GM18909 (cell line): Measurements from ENCODE around the gene SLC5A6.

Experiments used
- ATAC-seq: cut with Tn5 transposase; IDR thresholded peaks from one replicate; pipeline ENCODE4 v1.9.1; 2021; ENCODE audit warnings: mild to moderate bottlenecking; ENCODE audit not compliant: unreplicated experiment, poor library complexity

SLC5A6 gene

GRCh38 chr2:27211943-27212625 lies at the start of gene SLC5A6, which contains the start of gene ATRAID:
Gene SLC5A6 (minus strand): TSS chr2:27212268. CDS start chr2:27207650, 4,618 bp downstream.
Gene ATRAID (plus strand): TSS chr2:27212041. CDS start chr2:27212369, 328 bp downstream.
- ATAC-seq, result peak; percentile 82

DNA sequence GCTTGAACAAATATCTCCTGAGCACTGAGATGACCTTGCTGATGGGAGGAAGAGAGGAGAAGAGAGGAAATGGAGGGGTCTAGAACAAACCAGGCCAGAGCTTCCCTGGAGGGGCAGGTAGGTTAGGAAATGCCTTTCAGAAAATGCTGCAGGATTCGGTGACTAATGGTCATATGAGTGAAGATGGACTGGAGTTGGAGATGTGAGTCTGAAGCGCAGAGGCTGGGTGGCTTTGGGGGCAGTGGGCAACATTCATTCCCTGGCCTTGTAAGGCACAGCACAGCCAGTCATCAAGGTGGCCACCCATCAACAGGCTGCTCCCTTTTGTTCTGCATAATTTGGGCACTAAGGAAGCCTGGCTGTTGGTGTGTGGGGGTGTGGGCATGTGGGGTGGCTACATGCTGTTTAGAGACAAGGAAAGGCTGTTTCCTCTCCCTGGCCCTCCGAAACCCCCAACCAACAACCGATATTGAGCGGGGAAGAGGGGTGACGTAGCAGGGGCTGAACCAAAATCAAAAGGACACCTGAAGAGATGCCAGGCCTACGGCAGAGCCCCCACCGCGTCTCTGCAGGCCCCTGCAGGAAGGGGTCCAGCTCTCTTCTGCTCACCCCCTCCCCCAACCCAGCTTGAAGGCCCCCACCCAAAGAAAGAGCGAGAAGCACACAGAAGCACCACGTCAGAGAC lies 49.3 kb upstream of the SLC5A6 start:
- no peak for ATAC-seq

DNA sequence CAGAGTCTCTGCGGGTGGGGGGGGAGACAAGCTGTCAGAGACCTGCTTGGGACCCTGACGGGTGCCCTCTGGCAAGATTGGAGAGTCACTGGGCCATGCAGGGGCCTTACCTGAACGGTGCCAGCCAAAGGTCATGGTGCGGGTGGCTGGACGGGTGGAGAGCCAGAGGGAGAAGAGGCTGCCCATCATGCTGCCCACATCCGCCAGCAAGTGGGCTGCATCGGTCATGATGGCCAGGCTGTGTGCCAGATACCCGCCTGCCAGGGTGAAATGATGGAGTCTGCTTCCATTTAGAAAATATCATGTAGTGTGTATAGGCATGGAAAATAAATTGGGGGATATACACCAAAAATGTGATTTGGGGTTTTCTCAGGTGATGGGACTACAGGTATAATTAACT lies 46.0 kb upstream of the SLC5A6 start:
- no peak for ATAC-seq

- ATAC-seq, result no peak
Observed at GRCh38 chr2:27256855-27257454, 44.9 kb upstream of the SLC5A6 start.

GRCh38 chr2:27255660-27256059 lies 43.6 kb upstream of the SLC5A6 start:
- ATAC-seq, result no peak

DNA sequence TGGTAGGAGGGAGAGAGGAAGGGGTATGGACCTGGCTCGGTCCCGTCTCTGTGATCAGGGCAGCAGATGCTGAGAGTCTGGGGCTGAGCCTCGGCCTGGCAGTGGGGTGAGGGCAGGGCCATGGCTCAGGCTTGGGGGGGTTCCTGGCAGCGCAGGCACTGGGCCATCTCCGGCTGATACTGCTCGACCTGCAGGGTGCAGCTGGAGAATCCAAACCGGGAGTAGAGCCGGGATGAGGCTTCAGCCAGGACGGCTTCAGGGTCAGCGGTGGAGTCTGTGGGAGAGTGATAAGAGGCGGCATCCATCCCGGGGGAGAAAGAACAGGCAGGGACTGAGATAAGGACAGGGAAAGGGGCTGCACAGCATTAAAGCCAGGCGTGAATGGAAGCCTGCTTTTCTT lies 43.1 kb upstream of the SLC5A6 start:
- ATAC-seq, result no peak

DNA sequence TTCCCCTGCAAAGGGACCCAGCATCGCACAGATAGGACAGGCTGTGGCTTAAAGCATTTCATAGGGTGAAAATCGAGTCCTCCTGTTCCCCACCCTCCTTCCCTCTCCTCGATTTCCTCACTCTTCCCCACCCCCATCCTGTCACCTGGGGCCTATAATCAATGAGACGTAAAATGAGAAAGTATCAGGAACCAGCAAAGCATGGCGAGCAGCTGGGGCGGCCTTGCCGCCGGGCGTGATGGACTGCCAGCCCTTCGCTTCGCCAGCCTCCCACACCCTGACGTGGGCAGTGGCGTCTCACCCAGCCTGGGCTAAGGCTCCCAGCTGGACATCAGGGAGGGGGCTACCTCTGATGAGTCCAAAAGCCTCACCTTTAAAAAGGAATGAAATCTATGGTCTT lies 39.7 kb upstream of the SLC5A6 start:
- no peak for ATAC-seq

DNA sequence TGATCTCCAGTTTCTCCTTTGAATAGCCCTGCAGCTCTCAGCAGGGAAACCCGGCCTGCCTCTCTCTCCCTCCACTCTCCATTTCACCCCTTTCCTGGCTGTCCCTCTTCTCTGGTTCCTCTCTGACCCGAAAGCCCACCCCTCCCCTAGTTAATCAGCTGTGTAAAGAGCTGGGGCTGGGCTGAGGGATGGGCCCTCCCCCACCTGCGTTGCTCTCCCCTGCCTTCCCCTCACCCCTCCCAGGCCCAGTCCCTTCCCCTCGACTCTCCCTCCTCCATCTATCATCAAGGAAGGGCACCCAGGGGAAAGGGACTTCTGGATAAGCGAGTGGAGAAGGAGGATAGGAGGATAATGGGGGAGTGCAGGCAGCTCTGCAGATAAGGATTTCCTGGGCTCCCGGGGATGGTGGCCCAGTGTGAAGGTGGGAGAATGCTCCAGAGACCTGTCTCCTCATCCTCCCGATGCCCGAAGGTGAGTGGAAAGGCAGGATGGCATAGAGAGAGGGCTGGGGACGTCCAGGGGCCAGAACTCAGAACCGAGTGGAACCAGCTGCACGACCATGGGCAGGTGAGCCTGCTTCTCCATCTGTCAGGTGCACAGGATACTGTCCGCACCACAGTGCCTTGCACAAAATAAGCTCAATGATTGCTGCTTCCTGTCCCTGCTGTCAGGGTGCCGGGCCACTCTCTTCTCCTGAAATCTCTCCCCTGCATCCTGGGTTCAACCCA lies 38.7 kb upstream of the SLC5A6 start:
- ATAC-seq, result no peak

GRCh38 chr2:27249891-27250651 lies 38.0 kb upstream of the SLC5A6 start:
- ATAC-seq, result no peak

GRCh38 chr2:27249159-27249890 lies 37.3 kb upstream of the SLC5A6 start:
- no peak for ATAC-seq

GRCh38 chr2:27247893-27248292 lies 35.8 kb upstream of the SLC5A6 start:
- ATAC-seq, result no peak

DNA sequence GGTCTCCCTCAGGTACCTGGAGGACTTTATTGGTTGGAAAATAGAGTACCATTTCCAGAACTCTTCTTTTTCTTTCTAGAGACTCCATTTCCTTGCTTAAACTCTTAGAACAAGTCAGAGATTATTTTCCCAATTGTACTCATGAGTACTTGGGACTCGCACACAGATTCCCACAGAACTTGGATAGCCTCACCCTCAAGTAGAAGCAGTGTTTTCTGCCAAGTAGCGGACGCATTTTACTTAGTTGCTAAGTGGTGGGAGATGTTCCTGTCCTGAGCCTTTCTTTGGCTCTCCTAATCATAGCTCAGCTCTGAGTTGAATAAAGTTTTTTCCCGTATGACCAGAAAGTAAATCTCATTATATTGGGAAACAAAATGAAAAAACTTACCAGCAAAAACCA lies 33.6 kb upstream of the SLC5A6 start:
- no peak for ATAC-seq

DNA sequence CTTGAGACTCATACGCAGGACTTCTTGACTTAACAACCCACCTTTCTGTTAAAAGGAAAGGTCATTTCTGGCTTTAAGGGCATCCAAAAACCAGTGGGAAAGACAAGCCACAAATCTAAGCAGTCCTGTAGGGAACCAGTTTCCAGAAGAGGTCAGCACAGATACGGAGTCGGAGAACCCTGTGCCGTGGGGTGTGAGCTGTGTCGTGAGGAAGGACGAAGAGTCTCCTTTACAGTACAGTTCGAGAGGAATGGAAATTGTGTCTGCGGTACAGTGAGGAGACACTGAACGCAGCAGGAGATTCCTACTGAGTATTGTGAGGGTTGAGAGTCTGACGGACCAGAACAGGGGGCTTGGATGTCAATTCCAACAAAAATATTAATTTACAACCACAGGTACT lies 33.0 kb upstream of the SLC5A6 start:
- ATAC-seq, result no peak

GRCh38 chr2:27243391-27244130 lies 31.5 kb upstream of the SLC5A6 start:
- no peak for ATAC-seq

GRCh38 chr2:27242614-27242951 lies 30.5 kb upstream of the SLC5A6 start:
- ATAC-seq, result no peak

GRCh38 chr2:27241761-27242613 lies 29.9 kb upstream of the SLC5A6 start:
- ATAC-seq, result no peak

- no peak for ATAC-seq
Observed at GRCh38 chr2:27240406-27240805, 28.3 kb upstream of the SLC5A6 start.

DNA sequence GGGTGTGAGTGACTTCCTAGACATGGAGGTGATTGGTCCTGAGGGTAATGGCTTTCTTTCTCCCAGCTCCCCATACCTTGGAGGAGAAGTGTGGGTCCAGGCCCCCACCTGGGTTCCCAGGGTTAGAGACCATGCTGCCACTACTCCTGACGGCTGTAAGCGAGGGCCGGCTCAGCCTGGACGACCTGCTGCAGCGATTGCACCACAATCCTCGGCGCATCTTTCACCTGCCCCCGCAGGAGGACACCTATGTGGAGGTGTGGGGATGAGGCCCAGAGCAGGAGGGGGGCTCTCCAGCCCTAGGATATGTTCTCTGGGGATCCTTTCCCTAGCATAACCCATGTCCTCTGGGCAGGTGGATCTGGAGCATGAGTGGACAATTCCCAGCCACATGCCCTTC lies 26.9 kb upstream of the SLC5A6 start:
- no peak for ATAC-seq
